NCI-H1417 treated with DMSO at 0.1 percent for 48 hours (cell line): Measurements from ENCODE around the gene LILRA2.
"Not testable (repeated sequence)": the region's sequence is repeated elsewhere in the genome, so short reads cannot be mapped to it uniquely, and the experiment has no call there.

Experiments used
- DNase-seq: peaks from one replicate; lab custom pipeline; 2025; lab: John Stamatoyannopoulos, UW

Gene LILRA2

GRCh38 chr19:54571715-54572615, 1.6 kb upstream of the LILRA2 start:
- not testable (repeated sequence) for DNase-seq

- no peak for DNase-seq
Measured at GRCh38 chr19:54572696-54573311, 786 bp upstream of the LILRA2 start.

- DNase-seq = no peak
Measured at GRCh38 chr19:54574051-54574450, 461 bp downstream of the LILRA2 start.

GRCh38 chr19:54574527-54575056, 1.0 kb downstream of the LILRA2 start:
- no peak for DNase-seq

GRCh38 chr19:54575205-54575604, 1.6 kb downstream of the LILRA2 start:
- not testable (repeated sequence) for DNase-seq

- DNase-seq = no peak
Measured at GRCh38 chr19:54576411-54576976, 2.9 kb downstream of the LILRA2 start.

- DNase-seq = no peak
Measured at GRCh38 chr19:54577334-54577733, 3.7 kb downstream of the LILRA2 start.

GRCh38 chr19:54578268-54578667, 4.7 kb downstream of the LILRA2 start:
- not testable (repeated sequence) for DNase-seq

GRCh38 chr19:54586397-54586796, 12.8 kb downstream of the LILRA2 start:
- DNase-seq = no peak

GRCh38 chr19:54587026-54587425, 13.4 kb downstream of the LILRA2 start:
- no peak for DNase-seq

GRCh38 chr19:54593445-54593844, 19.9 kb downstream of the LILRA2 start, which contains the start of gene LILRA1:
TSS of gene LILRA1 (plus strand) at chr19:54593632. CDS start at chr19:54594245, 613 bp downstream.
- DNase-seq = not testable (repeated sequence)

- not testable (repeated sequence) for DNase-seq
Measured at GRCh38 chr19:54593931-54594626, 20.5 kb downstream of the LILRA2 start.

GRCh38 chr19:54594737-54595136, 21.1 kb downstream of the LILRA2 start:
- DNase-seq = no peak

GRCh38 chr19:54595680-54596436, 22.3 kb downstream of the LILRA2 start:
- not testable (repeated sequence) for DNase-seq

GRCh38 chr19:54600212-54600611, 26.6 kb downstream of the LILRA2 start:
- no peak for DNase-seq

GRCh38 chr19:54606230-54606629, 32.6 kb downstream of the LILRA2 start:
- no peak for DNase-seq

- no peak for DNase-seq
Measured at GRCh38 chr19:54606891-54607784, 33.5 kb downstream of the LILRA2 start.

GRCh38 chr19:54607785-54608150, 34.2 kb downstream of the LILRA2 start:
- DNase-seq = no peak

GRCh38 chr19:54608205-54608604, 34.6 kb downstream of the LILRA2 start:
- no peak for DNase-seq

GRCh38 chr19:54608792-54609191, 35.2 kb downstream of the LILRA2 start:
- DNase-seq = no peak
